Neural cell (in vitro differentiated cells): Measurements from ENCODE around the gene GLA.

Experiments used
- CTCF ChIP-seq: fragments of 450-650 bp; IDR thresholded peaks from 2 replicates; pipeline ENCODE4 v1.5.1; 2014; ENCODE audit warnings: antibody characterized with exemption, mild to moderate bottlenecking, moderate library complexity; ENCODE audit not compliant: poor library complexity, severe bottlenecking
- EP300 ChIP-seq: fragments of 450-650 bp; conservative IDR thresholded peaks from 2 replicates; pipeline ENCODE4 v1.6.1; 2014; ENCODE audit warnings: antibody characterized with exemption, mild to moderate bottlenecking, moderate library complexity; ENCODE audit not compliant: poor library complexity, severe bottlenecking
- EZH2 ChIP-seq: fragments of 200-600, 300-800 bp; shearing (Covaris generic), sonication (generic); IDR thresholded peaks from 2 replicates; pipeline ENCODE4 v1.6.1; 2014; ENCODE audit warnings: antibody characterized with exemption, low read length, borderline replicate concordance, mild to moderate bottlenecking; ENCODE audit not compliant: insufficient read depth, poor library complexity, severe bottlenecking
- POLR2AphosphoS5 ChIP-seq: IDR thresholded peaks from 2 replicates; pipeline ENCODE4 v1.6.1; 2012
- TAF1 ChIP-seq: IDR thresholded peaks from 2 replicates; pipeline ENCODE4 v1.6.1; 2012; ENCODE audit warnings: low read depth

- TF ChIP-seq EP300 (no peak), POLR2AphosphoS5 (no peak), CTCF (no peak), EZH2 (no peak), TAF1 (no peak)
Observed at GRCh38 chrX:101385026-101385684, 22.6 kb downstream of the GLA start.
